ENCODE results near the gene DNAH11. TPM values are rescaled to one million over a fixed set of nuclear protein-coding genes. Genes with fewer than 3 reads are reported as not detected.
"Not testable (repeated sequence)": the region's sequence is repeated elsewhere in the genome, so short reads cannot be mapped to it uniquely, and the experiment has no call there.

The DNAH11 gene, protein sequence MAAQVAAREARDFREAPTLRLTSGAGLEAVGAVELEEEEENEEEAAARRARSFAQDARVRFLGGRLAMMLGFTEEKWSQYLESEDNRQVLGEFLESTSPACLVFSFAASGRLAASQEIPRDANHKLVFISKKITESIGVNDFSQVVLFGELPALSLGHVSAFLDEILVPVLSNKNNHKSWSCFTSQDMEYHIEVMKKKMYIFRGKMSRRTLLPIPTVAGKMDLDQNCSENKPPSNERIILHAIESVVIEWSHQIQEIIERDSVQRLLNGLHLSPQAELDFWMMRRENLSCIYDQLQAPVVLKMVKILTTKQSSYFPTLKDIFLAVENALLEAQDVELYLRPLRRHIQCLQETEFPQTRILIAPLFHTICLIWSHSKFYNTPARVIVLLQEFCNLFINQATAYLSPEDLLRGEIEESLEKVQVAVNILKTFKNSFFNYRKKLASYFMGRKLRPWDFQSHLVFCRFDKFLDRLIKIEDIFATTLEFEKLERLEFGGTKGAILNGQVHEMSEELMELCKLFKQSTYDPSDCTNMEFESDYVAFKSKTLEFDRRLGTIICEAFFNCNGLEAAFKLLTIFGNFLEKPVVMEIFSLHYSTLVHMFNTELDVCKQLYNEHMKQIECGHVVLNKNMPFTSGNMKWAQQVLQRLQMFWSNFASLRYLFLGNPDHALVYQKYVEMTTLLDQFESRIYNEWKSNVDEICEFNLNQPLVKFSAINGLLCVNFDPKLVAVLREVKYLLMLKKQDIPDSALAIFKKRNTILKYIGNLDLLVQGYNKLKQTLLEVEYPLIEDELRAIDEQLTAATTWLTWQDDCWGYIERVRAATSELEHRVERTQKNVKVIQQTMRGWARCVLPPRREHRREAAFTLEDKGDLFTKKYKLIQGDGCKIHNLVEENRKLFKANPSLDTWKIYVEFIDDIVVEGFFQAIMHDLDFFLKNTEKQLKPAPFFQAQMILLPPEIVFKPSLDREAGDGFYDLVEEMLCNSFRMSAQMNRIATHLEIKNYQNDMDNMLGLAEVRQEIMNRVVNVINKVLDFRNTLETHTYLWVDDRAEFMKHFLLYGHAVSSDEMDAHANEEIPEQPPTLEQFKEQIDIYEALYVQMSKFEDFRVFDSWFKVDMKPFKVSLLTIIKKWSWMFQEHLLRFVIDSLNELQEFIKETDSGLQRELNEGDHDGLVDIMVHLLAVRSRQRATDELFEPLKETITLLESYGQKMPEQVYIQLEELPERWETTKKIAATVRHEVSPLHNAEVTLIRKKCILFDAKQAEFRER (N-terminal part only)
- 0.94 TPM for total RNA-seq

DNA sequence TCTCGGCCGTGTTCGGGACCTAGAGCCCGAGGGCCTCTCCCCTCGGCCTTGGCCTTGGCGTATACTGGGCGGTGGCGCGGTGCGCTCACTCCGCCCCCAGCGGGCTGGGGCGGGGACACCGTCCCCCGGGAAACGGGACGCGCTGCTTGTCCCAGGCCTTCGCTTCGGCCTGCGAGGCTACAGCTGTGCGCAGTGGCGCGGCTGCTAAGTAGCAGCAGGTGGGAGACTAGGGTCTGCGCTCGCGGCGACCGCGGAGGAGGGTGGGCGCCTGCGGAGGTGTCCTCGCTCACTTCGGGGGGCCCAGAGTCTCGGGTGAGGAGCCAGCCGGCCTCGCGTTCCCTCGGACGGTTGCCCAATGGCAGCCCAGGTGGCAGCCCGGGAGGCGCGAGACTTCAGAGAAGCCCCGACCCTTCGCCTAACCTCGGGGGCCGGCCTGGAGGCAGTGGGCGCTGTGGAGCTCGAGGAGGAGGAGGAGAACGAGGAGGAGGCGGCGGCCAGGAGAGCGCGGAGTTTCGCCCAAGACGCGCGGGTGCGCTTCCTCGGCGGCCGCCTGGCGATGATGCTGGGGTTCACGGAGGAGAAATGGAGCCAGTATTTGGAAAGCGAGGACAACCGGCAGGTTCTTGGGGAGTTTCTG lies at the start of gene DNAH11:
DNAH11 (plus strand) TSS at position 149 of the 637 bp plus-strand sequence; CDS start at position 356, 207 bp downstream.
- DNase-seq (ENCODE audit: low spot score): no peak

DNA sequence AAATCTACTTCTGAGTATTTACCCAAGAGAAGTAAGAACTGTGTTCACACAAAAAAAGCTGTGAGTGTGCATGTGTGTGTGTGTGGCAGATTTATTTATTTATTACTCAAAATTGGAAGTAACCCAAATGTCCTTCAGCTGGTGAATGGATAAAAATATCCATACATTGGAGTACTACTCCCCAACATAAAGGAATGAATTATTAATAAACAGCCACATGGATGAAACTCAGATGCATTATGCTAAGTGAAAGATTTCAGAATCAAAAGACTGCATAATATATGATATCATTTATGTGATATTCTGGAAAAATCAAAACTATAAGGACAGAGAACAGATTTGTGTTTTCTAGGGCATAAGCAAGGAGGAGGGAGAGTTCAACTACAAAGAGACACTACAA lies 47.1 kb upstream of the DNAH11 start:
- no peak for DNase-seq (ENCODE audit: low spot score)

DNA sequence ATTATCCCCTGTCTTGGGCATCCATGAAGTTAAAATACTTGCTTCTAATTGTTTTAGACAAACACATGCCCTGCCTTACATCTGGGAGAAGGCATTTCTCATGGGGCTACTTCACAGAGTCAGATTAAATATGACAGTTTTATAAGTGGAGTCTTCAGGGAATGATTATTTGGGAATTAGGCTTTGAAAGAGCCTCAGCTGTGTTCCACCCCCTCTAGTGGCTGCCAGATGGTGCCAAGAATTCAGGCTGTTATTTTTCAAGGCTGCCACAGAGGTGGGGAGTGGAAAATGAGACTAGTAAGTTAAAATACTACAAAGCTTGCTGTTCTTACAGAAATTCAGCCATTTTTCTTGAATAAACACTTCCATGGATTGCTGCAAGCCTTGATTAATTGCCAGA lies 45.8 kb upstream of the DNAH11 start:
- no peak for DNase-seq (ENCODE audit: low spot score)

DNA sequence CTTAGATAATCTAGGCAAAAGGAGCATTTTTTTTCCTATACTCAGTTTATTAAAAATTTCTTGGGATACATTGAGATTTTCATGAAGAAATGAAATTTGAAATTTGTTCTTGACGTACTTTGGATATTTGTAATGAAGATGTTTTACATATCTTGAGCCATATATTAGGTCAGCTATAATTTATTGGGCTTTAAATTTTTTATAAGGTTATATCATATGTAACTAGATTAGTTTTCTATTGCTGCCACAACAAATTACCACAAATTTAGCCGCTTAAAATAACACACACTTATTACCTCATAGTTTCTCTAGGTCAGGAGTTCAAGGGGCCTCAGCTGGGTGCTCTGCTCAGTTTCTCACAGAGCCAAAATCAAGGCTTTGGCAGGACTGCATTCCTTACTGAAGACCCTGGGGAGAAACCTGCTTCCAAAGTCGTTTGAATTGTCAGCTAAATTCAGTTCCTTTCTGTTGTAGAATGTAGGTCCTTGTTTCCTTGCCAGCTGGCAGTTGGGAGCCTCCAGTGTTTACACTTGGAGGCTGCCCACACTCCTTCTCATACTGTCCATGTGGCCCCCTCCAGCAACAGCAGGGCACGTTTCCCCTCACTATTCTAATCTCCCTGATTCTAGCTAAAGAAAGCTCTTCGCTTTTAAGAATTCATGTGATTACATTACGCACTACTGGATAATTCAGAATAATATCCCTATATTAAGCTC lies 42.6 kb upstream of the DNAH11 start:
- DNase-seq (ENCODE audit: low spot score): no peak

DNA sequence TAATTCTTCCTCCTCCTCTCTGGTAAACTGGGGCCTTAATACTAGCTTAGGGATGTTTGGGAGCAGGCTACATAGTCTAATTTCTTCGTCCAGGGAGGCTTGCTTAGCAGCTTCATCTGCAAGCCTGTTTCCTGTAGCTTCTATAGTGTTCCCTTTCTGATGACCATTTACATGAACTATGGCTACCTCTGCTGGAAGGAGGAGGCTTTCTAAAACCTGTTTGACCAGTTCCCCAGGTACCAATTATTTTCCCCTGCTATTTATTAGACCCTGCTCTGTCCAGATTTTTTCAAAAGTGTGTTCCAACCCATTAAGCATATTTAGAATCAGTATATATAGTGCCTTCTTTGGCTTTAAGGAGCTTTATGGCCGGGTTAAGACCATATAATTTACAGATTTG lies 38.8 kb upstream of the DNAH11 start:
- DNase-seq (ENCODE audit: low spot score): no peak

DNA sequence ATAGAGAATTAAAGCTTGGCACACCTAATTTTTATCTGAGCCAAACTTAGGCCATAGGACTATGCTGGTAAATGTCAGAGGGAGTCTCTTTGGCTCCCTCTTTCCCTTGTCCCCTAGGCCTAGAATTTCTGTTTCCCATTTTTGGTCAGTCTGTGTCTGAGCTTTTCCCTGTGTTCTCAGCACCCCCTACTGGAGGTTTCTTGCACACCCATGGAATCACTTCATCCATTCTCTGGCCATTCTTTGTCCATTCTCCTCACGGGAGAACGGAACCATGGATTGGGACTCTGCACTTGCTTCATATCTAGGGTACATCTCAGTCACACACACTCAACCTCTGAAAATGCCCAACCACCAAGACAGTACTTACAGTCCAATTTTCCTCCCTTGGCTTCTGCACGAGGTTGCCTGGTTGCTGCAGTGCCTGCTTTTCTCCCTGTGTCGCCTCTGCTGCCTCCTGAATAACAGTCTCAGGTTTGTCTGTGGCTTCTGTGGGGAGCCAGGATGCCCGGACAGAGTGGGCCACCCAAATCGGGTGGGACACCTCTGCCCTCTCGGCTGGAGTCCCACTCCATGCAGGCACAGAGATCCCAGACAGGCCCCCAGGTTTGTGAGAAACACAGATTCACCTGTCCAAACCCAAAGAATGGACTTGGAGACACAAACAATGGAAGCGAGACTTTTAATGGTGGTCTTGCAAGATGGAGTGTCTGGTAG lies 35.1 kb upstream of the DNAH11 start:
- no peak for DNase-seq (ENCODE audit: low spot score)

DNA sequence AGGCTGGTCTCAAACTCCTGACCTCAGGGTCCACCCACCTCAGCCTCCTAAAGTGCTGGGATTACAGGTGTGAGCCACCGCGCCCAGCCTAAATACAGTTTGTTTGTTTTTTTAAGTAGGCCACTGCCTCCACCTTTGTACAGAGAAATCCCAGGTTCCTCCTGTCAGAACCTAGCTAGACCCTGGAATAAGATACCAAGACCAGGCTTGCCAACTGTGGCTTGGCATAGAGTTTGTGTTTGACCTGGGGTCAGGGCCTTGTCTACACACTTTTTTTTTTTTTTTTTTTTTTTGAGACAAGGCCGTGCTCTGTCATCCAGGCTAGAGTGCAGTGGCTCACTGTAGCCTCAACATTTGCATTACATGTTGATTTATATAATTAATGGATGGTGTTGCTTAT lies 34.3 kb upstream of the DNAH11 start:
- DNase-seq (ENCODE audit: low spot score): no peak

DNA sequence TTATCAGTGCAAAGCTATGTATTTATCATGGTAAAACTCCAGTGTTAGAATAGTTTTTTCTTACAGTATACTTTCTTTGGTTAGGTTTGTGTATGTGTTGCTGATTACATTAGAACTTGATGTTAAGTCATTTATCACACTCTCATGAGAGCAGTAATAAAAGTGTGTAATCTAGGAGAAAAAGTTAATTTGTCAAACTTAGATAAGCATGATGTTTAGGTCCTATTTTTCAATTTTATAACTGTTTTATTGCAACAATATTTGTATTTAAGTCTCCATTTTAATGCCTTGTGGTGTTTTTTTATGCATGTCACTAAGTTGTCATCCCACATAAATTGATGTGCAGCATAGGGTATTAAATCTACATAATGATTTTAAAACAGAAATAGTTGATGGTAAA lies 28.8 kb upstream of the DNAH11 start:
- DNase-seq (ENCODE audit: low spot score): no peak

DNA sequence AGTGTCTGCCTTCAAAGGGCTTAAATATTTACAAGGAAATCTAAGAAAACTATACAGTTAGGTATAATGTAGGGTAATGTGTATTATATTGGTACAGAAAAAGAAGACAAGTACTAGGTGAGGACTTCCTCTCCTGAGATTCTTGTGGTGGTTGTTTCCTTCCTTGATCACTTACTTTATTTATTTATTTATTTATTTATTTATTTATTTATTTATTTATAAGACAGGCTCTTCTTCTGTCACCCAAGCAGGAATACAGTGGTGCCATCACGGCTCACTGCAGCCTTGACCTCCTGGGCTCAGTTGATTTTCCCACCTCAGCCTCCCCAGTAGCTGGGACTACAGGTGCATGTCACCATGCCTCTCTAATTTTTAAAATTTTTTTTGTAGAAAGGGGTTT lies 18.2 kb upstream of the DNAH11 start:
- no peak for DNase-seq (ENCODE audit: low spot score)

DNA sequence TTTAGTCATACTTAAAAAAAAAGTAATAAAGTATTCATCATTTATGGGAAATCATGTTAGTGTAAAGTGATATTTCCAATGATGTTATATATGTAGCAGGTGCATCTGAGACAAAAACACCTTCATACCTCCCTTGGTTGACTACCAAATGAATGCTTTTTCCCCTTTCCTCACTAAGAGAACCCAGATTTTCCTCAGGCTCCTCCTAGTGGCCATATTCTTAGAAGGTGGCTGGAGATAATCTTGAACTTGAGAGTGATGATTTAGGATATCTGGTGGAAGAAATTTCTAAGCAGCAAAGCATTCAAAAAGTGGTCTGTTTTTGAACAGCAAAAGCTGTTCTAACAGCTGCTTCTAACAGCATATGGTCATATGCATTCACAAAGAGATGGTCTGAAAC lies 16.8 kb upstream of the DNAH11 start:
- no peak for DNase-seq (ENCODE audit: low spot score)

DNA sequence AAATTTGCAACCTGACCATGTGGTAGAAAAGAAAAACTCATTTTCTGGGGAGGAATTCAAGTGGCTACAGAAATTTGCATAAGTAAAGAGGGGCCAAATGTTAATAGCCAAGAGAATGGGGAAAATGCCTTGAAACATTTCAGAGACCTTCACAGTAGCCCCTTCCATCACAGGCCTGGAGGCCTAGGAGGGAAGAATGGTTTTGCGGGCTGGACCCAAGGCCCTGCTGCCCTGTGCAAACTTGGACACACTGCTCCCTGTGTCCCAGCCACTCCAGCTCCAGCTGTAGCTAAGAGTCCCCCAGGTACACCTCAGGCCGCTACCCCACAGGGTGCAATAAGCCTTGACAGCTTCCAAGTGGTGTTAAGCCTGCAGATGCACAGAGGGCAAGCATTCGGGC lies 16.4 kb upstream of the DNAH11 start:
- DNase-seq (ENCODE audit: low spot score): no peak

DNA sequence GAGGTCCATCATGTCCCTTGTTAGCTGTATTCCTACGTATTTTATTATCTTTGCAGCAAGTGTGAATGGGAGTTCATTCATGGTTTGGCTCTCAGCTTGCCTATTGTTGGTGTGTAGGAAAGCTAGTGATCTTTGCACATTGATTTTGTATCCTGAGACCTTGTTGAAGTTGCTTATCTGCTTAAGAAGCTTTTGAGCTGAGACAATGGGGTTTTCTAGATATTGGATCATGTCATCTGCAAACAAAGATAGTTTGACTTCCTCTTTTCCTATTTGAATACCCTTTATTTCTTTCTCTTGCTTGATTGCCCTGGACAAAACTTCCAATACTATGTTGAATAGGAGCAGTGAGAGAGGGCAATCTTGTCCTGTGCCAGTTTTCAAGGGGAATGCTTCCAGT lies 10.4 kb upstream of the DNAH11 start:
- DNase-seq (ENCODE audit: low spot score): not testable (repeated sequence)

DNA sequence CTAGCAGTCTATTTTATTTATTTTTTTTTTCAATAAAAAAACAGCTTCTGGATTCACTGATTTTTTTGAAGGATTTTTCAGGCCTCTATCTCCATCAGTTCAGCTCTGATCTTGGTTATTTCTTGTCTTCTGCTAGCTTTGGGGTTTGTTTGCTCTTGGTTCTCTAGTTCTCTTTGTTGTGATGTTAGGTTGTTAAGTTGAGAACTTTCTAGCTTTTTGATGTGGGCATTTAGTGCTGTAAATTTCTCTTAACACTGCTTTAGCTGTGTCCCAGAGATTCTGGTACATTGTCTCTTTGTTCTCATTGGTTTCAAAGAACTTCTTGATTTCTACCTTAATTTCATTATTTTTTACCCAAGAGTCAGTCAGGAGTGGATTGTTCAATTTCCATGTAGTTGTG lies 9.2 kb upstream of the DNAH11 start:
- not testable (repeated sequence) for DNase-seq (ENCODE audit: low spot score)

DNA sequence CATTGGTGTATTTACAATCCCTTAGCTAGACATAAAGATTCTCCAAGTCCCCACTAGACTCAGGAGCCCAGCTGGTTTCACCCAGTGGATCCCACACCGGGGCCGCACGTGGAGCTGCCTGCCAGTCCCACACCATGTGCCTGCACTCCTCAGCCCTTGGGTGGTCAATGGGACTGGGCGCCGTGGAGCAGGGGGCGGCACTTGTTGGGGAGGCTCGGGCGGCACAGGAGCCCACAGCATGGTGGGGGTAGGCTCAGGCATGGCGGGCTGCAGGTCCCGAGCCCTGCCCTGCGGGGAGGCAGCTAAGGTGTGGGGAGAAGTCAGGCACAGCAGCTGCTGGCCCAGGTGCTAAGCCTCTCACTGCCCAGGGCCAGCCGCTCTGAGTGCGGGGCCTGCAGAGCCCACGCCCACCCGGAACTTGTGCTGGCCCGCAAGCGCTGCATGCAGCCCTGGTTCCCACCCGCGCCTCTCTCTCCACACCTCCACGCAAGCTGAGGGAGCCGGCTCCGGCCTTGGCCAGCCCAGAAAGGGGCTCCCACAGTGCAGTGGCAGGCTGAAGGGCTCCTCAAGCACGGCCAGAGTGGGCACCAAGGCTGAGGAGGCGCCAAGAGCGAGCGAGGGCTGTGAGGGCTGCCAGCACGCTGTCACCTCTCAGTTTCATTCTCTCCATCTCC lies 6.3 kb upstream of the DNAH11 start:
- DNase-seq (ENCODE audit: low spot score): not testable (repeated sequence)

DNA sequence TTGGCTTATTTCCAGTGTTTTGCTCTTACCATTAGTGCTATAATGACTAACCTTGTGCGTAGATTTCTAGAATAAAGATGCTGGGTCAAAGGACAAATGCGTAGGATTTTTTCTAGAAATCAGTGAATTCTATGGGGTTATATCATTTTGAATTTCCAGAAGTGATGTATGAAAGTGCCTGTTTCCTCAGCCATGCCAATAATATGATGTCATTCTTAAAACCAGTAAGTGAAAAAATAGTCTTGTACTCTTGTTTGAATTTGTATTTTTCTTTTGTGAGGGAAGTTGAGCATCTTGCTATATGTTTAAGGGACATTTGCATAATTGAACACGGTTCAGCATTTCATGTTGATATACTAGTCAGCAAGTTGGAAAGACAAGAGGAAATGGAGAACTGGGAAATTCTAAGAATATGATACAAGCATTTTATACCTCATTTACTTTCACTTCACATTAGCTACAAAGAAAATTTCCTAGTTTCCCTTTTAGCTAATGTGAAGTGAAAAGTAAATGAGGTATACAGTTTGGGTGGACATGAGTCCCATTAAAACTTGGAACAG lies 3.8 kb upstream of the DNAH11 start:
- no peak for DNase-seq (ENCODE audit: low spot score)

DNA sequence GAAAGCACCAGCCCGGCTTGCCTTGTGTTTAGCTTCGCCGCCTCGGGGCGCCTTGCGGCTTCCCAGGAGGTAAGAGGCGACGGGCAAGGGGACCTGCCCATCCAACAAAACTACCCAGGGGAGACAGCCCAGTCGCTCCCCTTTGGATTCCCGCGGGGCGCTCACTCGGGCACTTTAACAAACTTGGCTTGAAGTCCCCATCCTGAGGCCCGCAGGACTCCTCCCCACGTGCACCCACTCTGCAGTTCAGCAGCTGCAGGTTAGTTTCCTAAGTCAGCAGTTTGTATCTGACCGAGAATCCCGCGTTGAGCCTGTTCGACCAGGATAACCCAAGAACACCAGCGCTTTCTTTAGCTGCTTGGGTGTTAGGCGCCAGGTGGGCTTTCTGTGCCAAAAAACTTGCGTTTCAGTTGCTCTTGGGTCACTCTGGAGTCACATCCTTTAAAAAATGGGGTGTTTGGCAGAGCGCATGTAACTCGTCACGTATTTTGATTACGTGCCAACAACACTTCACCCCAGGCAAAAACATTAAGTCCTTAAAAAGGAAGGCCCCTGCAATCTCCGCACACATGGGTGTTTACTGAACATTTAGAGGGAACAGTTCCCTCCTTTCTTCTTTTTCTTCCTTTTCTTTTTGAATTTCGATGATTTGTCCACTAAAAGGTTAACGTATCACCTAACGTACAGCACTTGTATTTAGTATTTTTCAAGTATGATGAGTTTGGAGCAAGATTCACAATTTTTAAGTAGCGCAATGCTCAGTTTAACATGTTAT lies 876 bp downstream of the DNAH11 start:
- DNase-seq (ENCODE audit: low spot score): no peak

DNA sequence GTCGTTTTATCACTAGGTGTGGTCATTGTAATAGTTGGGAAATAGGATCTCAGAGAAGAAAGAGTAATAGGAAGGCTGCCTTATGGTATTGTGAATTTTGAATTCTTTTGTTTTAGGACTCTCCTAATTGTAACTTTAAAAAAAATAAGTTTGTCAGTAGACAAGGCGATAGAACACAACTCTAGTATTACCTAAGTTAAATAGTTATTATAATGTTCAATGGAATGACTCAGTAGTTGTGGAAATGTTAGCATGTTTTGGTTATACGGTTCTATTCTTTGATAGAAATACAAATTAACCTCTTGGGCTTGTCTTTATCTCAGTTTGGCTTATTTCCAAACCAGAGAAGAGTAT lies 1.4 kb downstream of the DNAH11 start:
- DNase-seq (ENCODE audit: low spot score): no peak

DNA sequence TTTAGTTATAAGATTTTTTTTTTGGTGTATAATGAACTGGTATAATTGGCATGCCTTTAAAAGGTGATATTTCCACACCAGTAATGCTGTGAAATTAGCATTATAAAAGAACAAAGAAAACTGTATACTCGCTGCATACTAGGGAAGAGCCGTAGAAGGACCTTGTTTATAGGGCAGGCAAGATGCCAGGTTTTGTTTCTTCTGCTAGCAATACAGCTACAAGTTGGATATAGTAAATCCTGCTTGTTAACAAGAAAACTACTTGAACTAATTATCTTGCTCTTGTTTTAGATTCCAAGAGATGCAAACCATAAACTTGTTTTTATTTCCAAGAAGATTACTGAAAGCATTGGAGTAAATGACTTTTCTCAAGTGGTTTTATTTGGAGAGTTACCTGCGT lies 1.9 kb downstream of the DNAH11 start:
- DNase-seq (ENCODE audit: low spot score): no peak

DNA sequence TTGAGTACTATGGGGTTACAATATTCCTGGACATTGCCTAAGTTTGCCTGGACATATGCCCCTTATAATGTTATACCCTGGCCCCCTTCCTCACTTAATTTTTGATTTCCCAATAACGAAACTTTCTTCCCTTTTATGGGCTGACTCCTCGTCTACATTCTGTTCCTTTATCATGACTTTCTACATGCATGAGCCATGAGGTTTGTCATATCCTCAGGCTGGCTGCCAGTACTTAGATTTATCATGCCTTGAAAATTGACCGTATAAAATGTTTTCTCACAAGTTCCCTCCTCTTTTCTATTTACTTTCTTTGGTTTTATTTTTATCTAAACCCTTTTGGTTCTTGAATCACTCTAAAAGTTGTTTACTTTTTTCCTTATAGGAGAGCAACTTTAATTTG lies 4.7 kb downstream of the DNAH11 start:
- no peak for DNase-seq (ENCODE audit: low spot score)
